Cardiac fibroblast (primary cell): ENCODE data around the gene SLC12A6.
A peak's percentile ranks its signal among the peaks of the same experiment; 100 is the strongest.
"Not testable (repeated sequence)": the region's sequence is repeated elsewhere in the genome, so short reads cannot be mapped to it uniquely, and the experiment has no call there.

ENCODE experiments used
- DNase-seq, 2 donors: peaks; one replicate each; pipeline versions ENCODE4 v3.0.0 to v3.0.0-alpha.2; 2010; ENCODE audit warnings: low read depth in 2 of 2
- H3K4me3 ChIP-seq, 2 donors: replicated peaks in 1 of 2; 1 replicate in 1 of 2; 2 replicates in 1 of 2; pipeline ENCODE4 v1.5.1; 2011; ENCODE audit warnings: low read depth in 2 of 2, low read length in 2 of 2, mild to moderate bottlenecking in 2 of 2, moderate library complexity in 1 of 2
- TF ChIP-seq, protein P1 (sequence below): IDR thresholded peaks from one replicate; pipeline ENCODE4 v1.5.1; 2011; ENCODE audit warnings: low read depth, mild to moderate bottlenecking, low read length, inconsistent platforms

SLC12A6 gene

GRCh38 chr15:34337557-34338306 is at the start of gene SLC12A6:
Gene SLC12A6 (minus strand): TSS chr15:34337781. CDS start chr15:34336680, 1,101 bp downstream.
- peak within 1 kb of the TSS; percentile 85 to 95 for H3K4me3 ChIP-seq
- TF ChIP-seq, protein P1, sequence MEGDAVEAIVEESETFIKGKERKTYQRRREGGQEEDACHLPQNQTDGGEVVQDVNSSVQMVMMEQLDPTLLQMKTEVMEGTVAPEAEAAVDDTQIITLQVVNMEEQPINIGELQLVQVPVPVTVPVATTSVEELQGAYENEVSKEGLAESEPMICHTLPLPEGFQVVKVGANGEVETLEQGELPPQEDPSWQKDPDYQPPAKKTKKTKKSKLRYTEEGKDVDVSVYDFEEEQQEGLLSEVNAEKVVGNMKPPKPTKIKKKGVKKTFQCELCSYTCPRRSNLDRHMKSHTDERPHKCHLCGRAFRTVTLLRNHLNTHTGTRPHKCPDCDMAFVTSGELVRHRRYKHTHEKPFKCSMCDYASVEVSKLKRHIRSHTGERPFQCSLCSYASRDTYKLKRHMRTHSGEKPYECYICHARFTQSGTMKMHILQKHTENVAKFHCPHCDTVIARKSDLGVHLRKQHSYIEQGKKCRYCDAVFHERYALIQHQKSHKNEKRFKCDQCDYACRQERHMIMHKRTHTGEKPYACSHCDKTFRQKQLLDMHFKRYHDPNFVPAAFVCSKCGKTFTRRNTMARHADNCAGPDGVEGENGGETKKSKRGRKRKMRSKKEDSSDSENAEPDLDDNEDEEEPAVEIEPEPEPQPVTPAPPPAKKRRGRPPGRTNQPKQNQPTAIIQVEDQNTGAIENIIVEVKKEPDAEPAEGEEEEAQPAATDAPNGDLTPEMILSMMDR: no peak
- DNase-seq: peak; percentile 91 to 92

DNA sequence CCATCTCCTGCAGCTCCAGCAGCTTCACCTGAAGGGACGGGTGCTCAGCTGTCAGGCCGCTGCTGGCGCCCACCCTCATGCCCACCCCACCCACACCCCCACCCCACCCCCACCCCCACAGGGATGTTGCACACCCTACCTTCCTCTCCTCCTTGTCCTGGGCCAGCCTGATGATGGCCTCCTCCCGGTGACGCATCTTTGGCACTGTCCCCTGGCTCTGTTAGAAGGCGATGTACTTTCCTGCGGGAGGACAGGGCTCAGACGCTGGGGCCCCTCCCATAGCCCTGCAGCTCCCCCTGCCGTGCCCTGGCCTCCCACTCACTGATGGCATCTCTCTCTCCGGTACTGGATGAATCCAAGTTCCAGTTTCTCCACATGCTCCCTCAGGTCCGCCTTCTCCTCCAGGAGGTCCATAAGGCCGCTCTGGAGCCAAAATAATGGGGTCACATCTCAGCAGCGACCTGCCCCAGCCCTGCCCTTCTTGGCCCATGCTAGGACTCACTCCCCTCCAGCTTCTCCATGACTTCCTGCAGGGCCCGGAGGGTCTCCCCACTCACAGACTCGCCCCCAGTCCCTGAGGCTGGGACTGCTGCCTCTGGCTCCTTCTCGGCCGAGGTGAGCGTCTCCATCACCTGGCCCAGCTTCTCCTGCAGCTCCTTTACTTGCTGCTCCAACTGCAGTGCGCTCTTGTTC is 44.4 kb upstream of the SLC12A6 start:
- not testable (repeated sequence) for DNase-seq, H3K4me3 ChIP-seq

- H3K4me3 ChIP-seq: not testable (repeated sequence)
These were observed 42.9 kb upstream of the SLC12A6 start for GRCh38 chr15:34380491-34380890.

DNA sequence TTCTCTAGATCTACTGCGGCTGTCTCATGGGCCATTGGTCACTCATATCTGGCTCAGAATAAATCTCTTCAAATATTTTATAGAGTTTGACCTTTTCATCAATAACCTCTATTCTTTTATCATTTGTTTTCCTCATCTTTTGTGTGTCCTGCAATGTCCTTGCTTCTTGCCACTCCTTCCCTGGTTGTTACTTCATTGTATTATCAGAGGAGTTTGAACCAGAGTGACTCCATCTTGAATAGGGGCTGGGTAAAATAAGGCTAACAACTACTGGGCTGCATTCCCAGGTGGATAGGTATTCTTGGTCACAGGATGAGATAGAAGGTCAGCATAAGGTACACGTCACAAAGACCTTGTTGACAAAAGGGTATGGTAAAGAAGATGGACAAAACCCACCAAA is 39.3 kb upstream of the SLC12A6 start:
- TF ChIP-seq, protein P1: no peak
- no peak for DNase-seq
- no peak overlapping the region for H3K4me3 ChIP-seq

More at GRCh38 chr15:34380491-34380890, 42.9 kb upstream of the SLC12A6 start:
- DNase-seq: not testable (repeated sequence)

DNA sequence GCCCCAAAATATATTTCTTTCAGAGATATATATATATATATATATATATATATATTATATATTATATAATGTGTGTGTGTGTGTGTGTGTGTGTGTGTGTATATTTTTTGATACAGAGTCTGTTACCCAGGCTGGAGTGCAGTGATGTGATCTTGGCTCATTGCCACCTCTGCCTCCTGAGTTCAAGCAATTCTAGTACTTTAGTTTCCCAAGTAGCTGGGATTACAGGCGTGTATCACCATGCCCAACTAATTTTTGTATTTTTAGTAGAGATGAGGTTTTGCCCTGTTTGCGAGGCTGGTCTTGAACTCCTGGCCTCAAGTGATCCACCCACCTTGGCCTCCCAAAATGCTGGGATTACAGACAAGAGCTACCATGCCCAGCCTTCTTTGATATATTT is 38.0 kb upstream of the SLC12A6 start:
- not testable (repeated sequence) for H3K4me3 ChIP-seq, DNase-seq

DNA sequence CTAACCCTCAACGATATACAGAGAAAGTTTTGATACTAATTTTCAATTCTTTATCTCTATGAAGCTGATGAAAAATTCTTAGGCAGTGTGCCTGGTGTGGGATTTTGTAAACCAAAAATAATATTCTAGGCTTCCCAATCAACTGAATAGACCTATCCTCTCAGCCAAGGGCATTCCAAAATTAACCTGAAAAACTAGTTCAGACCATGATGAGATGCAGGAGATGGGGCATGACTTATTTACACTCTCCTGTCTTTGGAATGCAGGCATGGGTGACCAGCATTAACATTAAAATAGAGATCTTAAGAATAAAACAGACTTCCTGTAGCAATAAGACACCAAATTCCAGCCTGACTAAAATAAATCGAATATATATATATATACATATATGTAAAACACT is 37.2 kb upstream of the SLC12A6 start:
- H3K4me3 ChIP-seq: no peak overlapping the region
- TF ChIP-seq, protein P1: no peak
- DNase-seq: no peak

GRCh38 chr15:34373951-34374350 is 36.4 kb upstream of the SLC12A6 start:
- TF ChIP-seq, protein P1: no peak
- DNase-seq: no peak
- H3K4me3 ChIP-seq: no peak overlapping the region

DNA sequence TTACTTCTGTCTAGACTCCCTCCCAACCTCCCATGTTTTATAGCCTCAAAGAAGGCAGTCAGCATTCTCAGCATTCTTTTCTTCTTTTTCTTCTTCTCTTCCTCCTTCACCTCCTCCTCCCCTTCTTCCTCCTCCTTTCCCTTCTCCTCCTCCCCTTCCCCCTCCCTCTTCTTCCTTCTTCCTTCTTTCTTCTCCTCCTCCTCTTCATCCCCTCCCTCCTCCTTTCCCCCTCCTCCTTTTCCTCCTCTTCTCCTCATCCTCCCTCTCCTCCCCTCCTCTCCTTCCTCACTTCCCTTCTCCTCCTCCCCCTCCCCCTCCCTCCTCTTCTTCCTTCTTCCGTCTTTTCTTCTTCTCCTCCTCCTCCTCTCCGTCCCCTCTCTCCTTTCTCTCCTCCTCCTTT is 33.1 kb upstream of the SLC12A6 start:
- TF ChIP-seq, protein P1: no peak
- no peak overlapping the region for H3K4me3 ChIP-seq
- DNase-seq: no peak
